Fibroblast of the aortic adventitia (primary cell): ENCODE data around the gene EHBP1L1. TPM values are rescaled to one million over a fixed set of nuclear protein-coding genes. Genes with fewer than 3 reads are reported as not detected.

Experiments
- DNase-seq: peaks from one replicate; pipeline ENCODE4 v3.0.0-alpha.2; 2010; ENCODE audit warnings: low read depth
- H3K4me3 ChIP-seq: 2 replicates; pipeline ENCODE4 v1.5.1; 2011; ENCODE audit warnings: low read depth, mild to moderate bottlenecking, control low read depth, low read length, moderate library complexity
- CTCF ChIP-seq: IDR thresholded peaks from 2 replicates; pipeline ENCODE4 v1.5.1; 2011; ENCODE audit warnings: mild to moderate bottlenecking, low read length, control low read depth, inconsistent platforms; ENCODE audit not compliant: insufficient read depth
- total RNA-seq: library from RNA; depleted of rRNA; stranded (reverse); fragments of >200 nt; gene quantifications from 2 replicates; pipeline ENCODE4 v1.2.3, GENCODE V29; 2012; ENCODE audit warnings: low replicate concordance

The EHBP1L1 gene
- total RNA-seq, 1 donor: 52.2 TPM

GRCh38 chr11:65591939-65592857 lies 16.3 kb downstream of the EHBP1L1 start:
- no peak overlapping the region for H3K4me3 ChIP-seq
- no peak for TF ChIP-seq CTCF
- DNase-seq: no peak

- DNase-seq: no peak
- H3K4me3 ChIP-seq: no peak overlapping the region
- TF ChIP-seq CTCF: no peak
These were observed 17.1 kb downstream of the EHBP1L1 start for GRCh38 chr11:65592858-65593517.

- DNase-seq: no peak
- peak; percentile 73 for TF ChIP-seq CTCF
- no peak overlapping the region for H3K4me3 ChIP-seq
These were observed 17.9 kb downstream of the EHBP1L1 start for GRCh38 chr11:65593518-65594414.

- no peak for DNase-seq
- no peak overlapping the region for H3K4me3 ChIP-seq
- TF ChIP-seq CTCF: no peak
These were observed 19.3 kb downstream of the EHBP1L1 start for GRCh38 chr11:65595131-65595530.

- no peak within 1 kb of the TSS for H3K4me3 ChIP-seq
- DNase-seq: no peak
- TF ChIP-seq CTCF: no peak
These were observed 19.9 kb downstream of the EHBP1L1 start, which contains the start of gene KCNK7 for GRCh38 chr11:65595543-65596281. Gene KCNK7 (minus strand): TSS chr11:65595800. CDS start chr11:65595772, 28 bp downstream.

- TF ChIP-seq CTCF: no peak
- H3K4me3 ChIP-seq: no peak overlapping the region
- DNase-seq: no peak
These were observed 20.7 kb downstream of the EHBP1L1 start for GRCh38 chr11:65596520-65596919.
